HG03442 (cell line): Measurements from ENCODE around the gene ZBTB7C.

ENCODE experiments used
- ATAC-seq: cut with Tn5 transposase; IDR thresholded peaks from one replicate; pipeline ENCODE4 v1.9.1; 2021; ENCODE audit warnings: mild to moderate bottlenecking, moderate library complexity; ENCODE audit not compliant: unreplicated experiment

ZBTB7C gene

DNA sequence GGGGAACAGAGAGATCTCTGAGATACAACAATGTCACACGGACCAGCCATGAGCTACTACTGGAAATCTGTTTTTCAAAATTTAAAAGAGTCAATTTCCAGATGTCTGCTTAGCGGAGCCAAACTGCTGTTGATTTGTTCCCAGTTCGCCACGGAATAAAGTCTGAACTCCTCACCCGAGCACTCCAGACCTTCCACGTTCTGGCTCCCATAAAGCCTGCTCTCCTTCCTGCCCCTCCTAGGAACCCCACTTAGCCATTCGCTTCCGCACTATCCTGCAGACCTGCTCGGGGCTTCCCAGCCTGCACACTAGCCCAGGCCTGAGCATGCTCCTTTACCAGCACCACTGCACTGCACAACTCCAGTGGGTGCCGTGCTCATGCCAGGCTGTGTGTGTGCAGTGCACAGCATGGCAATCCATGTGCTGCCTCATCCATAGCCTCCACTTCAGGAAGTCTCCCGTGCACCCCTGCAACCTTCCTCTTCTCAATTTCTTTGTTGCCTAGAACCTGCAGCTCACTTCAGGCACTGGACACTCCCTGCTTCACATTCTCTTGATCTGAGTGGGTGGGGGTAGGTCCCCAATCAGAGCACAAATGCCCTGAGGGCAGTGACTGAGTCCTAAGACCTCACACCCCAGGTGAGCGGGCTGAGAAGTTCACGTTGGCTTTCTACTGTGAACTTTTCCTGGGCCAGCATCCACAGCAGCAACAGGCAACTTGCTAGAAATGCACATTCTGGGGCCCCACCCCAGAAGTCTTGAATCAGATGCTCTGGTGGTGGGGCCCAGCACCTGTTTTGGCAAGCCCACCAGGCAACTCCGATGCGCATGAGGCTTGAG lies 53.7 kb downstream of the ZBTB7C start:
- no peak for ATAC-seq

DNA sequence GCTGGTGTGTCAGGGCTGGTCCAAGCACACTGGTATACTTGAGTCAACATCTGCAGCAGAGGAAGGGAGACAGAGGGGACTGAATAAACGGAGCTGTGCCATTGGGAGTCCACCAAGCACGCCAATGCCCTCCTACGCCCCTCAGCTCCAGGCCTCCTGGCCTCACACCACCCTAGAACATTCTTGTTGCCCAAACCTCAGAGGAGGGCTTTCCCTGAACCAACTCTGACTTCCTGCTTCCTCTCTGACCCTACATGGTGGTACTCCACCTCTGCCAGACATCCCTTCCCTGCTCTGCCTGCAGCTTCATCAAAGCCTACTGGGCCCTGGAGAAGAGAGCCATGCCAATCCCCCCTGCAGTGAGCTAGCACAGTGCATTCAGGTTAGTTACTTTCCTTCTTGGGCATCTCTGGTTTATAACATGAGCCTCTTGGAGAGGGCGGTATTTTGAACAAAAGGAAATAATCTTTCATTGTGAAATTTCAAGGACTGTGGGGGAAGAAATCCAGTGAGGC lies 54.4 kb downstream of the ZBTB7C start:
- ATAC-seq = no peak

DNA sequence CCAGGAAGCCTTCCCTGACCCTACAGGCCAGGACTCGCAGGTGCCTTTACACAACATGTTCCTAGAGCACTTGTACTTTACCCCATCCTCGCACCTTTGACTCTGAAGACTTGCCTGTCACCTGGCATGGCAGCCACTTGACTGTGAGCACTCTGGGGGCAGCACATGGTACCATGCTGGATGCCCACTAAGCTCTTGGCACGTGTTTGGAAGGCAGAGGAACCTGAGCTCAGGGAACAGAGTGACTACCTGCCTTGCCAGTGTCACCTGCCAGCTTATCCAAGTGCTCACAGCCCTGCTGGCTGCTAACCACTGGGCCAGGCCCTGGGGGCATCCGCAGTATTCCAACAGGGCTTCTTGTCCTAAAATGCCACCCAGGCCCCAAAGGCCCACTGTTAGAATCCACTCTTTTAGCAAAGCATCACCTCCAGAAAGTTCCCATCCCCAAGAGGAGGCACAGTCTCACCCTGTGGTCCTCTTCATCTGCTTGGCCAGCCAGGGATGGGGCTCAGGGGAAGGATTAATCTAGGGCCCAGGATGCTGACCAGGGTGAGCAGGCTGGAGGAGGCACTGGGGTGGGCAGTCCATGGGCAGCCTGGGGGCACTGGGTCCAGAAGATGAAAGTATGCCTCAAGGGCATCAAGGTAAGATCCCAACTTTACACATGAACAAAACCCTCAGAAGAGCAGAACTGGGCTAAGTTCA lies 57.0 kb downstream of the ZBTB7C start:
- ATAC-seq = no peak

DNA sequence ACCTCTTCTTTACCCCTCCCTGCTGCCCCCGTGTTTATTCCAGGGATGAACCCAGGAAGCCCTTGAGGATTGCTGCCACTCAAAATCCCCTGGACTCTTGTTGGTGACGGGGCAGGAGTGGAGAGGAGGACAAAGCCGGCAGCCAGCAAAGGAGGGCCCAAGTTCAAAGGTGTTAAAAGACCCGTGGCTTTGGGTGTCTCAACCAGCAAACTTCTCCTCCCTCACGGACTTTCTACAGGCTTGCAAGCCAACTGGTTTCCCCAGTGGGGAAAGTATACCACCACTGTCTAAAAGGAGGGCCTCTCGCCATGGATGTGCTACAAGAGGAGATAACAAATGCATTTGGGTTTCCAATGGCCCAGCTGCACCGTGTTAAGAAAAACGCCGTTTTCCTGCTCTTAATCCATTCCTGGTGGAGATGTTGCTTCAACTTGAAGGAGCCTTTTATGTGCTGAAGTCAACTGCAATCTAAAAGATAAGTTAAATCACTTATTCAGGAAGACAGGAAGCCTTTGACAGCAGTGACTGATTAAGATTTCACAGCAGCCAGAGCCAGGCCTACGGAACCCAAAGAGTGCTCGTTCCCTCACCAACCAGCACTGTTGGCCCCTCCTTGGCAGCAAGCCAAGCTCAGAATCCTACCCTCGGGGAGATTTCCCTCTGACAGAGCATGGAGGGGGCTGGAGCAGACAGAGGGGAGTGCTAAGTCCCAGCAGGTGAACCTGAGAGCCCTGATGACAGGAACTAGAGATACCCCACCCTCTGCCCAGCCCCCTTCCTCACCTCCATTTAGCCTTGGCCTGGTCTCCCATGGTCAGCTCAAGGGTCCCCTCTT lies 57.8 kb downstream of the ZBTB7C start:
- no peak for ATAC-seq

DNA sequence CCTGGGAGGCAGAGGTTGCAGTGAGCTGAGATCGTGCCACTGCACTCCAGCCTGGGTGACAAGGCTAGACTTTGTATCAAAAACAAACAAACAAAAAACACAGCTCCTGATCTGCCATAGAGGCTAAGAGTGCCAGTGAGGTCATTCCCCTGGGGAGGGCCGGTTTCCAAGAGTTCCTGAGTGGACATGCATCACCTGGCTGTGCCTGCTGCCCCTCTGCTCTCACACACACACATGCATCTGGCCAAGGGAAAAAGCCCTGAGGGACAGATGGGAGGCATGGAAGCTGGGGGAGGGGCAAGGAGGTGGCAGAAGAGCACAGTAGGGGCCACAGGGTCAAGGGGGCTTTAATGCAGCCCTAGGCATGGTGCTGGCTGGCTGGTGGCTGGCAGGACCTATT lies 60.4 kb downstream of the ZBTB7C start:
- ATAC-seq = no peak

DNA sequence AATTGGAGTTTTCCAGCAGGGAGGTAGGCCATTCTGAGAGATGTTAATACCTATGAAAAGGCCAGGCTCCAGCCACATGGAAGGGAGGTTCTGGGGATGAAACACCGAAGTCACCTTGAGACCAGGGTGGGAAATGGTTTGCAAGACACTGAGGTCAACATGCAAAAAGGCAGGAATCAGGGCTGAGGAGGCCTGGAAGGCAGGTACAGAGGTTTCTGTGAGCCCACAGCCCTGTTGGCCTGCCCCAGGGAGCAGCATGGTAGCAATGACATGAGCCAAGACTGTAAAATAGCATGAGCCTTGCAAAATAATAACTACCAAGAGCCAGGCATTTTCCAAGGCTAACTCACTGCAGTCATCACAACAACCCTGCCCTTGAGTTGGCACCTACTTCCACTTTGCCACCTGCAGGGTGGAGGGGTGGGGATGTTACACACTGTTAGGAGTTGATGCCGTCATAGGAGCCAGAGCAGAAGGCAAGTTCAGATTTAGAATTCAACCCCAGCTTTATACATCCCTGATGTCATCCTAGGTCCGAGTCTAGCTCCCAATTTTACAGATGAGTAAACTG lies 61.3 kb downstream of the ZBTB7C start:
- no peak for ATAC-seq

DNA sequence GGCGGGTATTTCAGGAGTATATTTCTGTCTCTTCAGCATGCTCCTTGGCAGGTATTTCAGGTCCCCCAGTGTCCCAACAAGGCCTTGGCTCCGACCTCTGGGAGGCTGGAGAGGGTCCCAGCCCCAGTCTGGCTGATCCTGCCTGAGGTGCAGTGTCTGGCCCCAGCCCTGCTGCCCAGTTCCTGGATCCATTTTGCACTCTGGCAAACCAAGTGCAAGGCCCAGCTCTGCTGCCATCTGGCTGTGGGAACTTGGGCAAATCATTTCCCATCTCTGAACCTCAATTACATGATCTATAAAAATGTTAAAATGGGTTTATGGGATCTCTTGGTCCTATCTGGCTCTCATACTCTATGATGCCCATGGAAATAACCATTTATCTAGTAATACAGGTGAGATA lies 63.6 kb downstream of the ZBTB7C start:
- no peak for ATAC-seq

DNA sequence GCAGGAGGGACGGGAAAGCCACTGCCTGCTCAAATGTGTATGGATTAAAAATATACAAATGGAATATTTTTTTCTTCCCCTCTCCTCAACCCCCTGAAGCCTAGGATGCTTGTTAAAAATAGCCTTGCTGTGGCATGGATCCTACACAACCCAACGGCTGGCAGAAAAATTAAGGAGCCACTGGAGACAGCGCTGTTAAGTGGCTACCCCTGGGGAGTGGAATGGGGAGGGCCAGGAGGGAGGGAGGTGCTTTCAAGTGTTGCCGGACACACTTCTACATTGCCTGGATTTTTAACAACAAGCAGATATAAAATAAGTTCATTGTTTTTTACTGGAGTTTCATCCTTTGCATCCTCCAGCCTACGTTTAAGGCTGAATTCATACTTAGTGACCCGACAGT lies 66.6 kb downstream of the ZBTB7C start:
- no peak for ATAC-seq

DNA sequence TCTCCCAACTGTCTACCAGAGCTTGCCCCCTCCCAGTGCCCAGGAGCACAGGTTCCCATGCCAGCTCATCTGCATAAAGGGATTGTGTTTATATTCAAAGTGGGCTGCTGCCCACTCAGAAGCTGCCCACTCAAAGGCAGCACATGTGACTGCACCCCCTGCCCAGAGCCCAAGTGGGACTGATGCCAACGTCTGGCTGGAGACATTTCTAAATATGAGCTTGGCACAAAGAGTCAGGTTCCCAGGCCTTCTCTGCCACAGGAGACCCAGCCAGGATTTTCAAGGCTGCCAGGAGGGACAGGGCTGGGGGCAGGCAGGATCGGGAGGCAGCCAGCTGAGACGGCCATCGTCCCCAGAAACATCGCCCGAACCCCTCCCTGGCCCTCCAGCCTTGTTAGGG lies 67.1 kb downstream of the ZBTB7C start:
- no peak for ATAC-seq

DNA sequence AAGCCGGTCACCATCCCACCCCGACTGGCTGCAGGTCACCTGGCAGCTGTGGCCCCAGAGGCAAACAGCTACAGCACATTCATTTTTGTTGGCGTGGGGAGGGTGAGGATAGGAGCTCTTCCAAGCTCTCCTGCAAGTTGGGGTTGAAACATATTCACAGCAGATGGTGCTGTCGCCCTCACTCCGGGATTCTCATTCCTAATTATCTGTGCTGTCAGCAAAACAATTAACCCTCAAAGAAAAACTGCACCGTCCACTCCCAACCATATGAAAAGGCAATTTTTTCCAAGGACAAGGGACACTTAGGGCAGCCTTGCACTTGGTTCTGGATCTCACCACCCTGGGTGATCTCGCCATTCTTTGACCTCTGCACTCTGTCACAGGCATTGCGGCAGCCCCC lies 68.6 kb downstream of the ZBTB7C start:
- no peak for ATAC-seq

DNA sequence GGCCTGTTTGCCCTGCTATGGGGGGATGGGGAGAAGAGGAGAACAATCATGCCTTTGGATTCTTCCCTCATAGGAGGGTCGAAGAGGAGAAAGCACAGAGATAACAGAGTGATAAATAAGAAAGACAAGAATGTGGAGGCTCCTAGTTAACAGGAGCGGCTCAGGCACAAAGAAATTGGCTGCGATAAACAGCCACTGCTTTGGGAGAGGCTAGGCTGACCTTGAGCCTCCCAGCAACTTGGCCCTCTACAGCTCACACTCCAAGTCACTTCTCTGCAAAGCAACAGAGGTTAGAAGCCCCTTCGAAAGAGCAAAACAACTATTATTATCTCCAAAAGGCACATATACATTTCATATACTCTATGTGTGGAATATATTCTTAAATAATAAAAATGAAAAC lies 69.5 kb downstream of the ZBTB7C start:
- no peak for ATAC-seq

DNA sequence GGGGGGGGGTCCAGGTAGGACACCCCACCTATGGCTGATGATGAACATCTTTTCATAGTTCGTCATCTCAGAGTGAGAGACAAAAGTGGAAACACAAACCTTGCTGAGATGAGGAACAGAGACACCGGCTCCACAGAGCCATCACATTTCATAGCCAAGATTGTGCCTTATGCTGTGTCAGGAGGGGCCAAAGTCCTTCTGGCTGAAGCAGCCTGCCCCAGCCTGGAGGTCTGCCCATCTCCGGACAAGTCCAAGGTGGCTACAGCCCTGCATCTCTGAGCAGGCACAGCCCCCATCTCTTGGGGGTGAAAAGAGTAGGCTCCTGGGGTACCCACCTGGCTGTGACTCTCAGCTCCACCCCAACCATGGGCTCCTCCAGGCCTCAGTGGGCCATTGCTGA lies 70.3 kb downstream of the ZBTB7C start:
- no peak for ATAC-seq

DNA sequence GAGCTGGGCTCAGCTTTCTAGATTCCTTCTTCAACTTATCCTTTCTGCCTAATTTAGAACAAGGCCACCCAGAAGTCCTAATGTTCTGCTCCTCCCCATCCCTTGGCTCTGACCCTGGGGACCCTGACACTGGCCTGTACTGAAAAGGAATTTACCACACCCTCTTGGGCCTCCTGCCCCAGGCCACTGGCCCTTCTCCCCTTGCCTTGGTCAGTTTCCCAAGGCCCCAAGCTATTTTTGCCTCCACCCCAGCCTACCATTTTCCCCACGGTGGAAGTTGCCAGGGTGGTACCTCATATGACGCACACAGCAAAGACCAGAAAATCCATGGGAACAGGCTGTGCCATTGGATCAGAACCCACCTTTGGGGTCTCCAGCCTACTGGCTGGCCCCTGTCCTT lies 72.1 kb downstream of the ZBTB7C start:
- ATAC-seq = no peak

DNA sequence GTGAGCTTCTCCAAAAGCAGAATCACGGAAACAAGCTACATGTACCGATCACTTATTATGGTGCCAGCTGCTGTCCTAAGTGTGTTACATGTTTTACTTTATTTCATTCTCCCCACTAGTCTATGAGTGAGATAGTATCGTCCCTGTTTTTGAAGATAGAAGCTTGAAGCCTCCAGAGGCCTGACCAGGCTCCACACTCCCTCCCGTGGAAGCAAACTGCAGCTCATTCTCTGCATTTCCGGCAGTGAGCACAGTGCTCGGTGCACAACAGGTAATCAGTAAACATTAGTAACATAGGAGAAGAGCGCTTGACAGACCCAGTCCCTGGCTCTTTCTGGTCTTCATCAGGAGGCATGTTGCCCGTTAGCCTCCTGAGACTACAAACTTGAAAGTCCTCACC lies 72.9 kb downstream of the ZBTB7C start:
- no peak for ATAC-seq

DNA sequence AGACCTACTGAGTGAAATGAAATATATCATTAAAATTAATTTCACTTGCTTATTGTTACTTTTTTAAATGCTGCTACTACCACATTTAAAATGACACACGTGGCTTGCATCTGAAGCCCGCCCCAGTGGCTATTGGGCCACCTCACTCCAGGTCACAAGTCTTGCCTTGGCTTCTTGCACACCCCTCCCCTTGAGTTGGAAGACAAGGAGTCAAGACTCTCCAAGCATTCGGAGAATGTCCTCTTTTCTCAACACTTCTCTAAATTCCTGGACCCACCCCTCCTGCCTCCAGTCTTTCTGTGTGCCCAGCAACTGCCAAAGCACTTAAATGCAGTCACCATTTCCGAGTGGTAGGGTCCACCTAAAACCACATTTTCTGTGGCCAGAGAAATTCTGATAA lies 73.4 kb downstream of the ZBTB7C start:
- ATAC-seq = no peak

DNA sequence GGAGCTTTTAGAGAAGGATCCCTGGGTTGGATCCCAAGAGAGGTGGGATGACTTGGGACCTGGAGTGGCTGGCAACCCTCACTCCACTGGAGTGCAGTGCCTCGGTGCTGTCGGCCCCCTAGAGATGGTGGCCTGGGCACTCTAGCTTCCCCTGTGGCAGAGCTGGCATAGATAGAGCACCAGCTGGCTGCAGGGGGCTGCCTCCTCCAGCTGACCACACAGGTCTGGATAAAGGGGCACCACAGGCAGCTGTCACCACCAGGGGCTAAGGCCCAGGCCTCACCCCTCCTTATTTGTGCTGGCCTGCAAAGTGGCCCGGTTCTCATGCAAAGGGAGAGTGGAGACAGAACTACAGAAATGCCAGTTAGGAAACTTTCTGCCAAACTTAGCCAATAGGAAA lies 74.3 kb downstream of the ZBTB7C start:
- ATAC-seq = no peak

DNA sequence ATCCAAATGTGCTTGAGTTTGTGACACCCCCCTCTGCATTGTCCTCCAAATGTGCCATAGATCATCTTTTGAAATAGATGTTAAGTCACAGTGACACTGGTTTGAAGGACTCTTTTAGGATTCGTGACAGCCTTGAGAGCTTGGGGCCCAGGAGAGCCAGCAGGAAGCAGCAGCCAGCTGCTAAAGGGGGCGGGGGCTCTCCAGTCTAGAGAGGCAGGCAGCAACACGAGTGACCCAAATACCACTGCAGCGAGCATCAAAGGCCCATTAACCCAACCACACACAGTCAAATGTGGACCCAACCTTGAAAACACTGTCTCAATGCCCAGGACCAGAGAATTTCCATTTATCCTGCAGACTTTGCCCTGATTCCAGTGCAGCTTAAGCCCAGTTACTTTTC lies 75.6 kb downstream of the ZBTB7C start:
- ATAC-seq = no peak

DNA sequence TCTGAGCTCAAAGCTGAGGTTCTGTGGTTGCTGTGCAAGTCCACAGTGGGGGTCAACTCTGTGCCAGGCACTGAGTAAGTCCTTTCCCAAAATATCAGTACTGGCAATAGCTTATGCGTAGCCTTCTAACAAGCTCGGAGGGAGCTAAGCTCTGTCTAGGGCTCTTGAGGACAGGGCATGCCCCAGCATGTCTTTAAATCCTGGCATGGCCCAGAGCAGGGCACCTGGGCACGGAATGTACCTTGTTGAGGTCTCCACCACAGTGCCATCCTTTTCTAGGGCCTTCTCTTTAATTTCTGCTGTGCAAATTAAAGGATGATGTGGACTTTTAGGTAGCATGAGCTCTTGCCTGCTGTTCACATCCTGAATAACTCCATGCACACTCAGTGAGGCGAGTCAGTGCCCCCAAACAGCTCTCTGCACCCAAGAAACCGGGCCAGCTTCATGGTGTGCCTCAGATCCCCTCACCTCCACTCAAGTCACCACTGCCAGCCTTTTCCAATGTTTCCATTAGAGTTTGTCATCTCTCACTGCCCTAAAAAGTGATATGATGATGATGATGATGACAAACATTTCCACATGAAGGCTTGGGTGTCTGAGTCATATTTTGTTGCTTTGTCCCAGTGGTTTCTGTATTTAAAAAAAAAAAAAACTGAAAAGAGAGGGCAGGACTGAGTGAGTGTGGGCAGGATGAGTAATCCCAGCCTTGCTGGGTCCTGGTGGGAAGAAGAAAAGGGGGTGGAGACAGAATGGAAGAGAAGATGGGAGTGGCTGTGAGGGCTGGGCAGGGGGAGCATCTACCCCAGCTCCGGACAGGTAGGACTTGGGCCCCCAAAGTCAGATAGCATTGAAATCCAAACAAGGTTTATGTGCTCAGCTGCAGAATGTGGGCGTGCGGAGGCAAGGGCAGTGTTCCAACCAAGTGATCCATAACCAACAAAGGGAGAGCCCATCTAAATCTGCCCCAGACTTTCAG lies 78.9 kb downstream of the ZBTB7C start:
- no peak for ATAC-seq

DNA sequence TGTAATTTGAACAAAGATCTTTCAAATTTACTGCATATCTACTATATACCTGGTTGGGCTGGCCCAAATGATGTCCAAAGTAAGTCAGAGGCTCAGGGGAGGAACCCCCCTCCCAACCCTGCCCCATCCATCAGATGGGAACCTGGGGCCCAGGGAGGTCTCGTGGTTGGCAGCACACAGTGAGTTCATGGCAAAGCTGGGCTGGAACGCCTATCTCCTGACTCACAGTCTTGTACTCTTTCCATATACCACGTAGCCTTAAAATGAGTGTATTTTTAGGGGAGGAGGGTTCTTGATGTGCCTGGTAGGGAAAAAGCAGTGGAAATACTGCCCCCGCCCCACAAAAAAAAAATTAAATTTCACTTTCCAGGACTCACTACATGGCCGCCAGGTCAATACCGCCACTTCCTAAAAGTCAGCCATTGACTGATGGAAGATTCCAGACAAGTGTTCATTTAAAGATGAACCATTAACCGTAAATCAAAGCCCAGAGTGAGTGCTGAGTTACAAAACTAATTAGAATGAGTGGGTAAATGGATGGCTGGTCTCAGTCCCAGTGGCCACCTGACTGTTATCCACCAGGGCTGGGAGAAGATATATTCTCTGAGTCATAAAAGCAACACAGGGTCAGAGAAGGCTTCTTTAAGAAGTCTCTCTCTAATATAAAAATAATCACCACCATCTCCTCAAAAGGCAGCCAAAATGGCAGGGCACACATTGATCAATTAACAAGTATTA lies 80.5 kb downstream of the ZBTB7C start:
- no peak for ATAC-seq
